CD4-positive, alpha-beta T cell treated with Interleukin-2 at 100 ng/mL for 4 hours (primary cell): Measurements from ENCODE around the gene GSTM1.
A peak's percentile ranks its signal among the peaks of the same experiment; 100 is the strongest.

Experiments used
- DNase-seq: peaks from one replicate; pipeline ENCODE4 v3.0.0-alpha.2; 2020; ENCODE audit warnings: low spot score

Gene GSTM1

DNA sequence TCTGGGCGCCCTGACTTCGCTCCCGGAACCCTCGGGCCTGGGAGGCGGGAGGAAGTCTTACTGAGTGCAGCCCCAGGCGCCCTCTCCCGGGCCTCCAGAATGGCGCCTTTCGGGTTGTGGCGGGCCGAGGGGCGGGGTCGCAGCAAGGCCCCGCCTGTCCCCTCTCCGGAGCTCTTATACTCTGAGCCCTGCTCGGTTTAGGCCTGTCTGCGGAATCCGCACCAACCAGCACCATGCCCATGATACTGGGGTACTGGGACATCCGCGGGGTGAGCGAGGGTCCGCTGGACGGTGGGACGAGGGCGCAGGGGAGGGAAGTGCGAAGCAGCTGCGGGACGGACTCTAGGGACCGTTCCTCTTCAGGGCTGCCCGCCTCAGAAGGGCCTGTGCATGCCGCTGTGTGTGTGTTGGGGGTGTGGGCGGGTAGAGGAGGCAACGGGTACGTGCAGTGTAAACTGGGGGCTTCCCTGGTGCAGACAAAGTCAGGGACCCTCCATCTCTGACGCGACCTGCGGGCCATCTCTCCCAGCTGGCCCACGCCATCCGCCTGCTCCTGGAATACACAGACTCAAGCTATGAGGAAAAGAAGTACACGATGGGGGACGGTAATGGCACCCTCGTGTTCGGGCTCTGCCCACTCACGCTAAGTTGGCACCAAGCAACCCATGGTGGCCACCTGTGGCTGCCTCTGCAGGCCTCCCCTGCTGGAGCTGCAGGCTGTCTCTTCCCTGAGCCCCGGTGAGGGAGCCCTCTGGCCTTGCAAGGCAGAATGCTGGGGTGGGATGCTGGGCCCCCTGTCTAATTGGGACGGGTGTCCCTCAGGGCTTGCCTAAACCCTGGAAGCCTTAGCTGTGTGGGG is at the start of gene GSTM1:
Gene GSTM1 (plus strand): TSS at position 177 of the 859 bp plus-strand sequence. CDS start 57 bp downstream, at position 234.
- no peak for DNase-seq

GRCh38 chr1:109639063-109639840 is 48.4 kb upstream of the GSTM1 start:
- DNase-seq: no peak

DNA sequence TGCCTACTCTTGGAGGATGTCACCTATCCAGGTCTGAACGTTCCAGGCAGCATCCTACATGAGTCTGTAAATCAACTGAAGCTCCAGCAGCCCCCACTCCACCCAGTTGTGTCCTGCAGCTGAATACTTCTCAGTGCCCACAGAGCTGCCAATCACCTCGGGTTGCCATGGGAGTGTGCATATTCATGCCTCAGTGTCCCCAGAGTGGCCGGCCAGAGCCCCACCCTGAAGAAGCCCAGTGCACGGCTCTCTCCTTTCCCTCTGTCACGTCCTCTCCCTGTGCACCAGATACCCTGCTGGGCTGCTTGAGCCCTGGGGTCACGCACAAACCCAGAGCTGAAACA is 47.8 kb upstream of the GSTM1 start:
- DNase-seq: no peak

DNA sequence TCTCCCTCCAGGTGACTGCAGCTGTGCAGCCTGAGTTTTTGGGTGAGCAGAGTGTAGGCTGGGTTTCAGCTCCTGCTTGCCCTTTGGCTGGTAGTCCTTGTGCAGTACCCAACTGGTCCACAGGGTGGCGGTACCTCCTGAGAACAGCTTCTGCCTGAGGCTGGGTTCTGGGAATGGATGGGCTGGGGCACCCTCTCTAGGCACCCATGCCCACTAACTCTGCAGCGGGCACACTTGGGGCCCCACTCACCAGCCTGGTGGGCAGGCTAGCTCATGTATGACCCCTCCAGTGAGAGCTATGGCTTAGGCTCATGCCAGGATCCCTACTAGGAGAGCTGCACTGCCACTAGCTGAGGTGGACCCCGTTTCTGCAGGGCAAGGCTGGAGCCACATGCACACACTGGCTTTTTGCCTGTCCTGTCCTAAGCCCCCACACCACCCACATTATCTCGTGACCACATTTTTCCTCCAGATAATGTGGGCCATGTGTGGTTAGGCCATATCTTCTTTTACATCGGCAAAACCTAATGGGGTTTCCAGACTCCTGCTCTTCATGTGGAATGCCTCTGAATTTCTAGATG is 47.2 kb upstream of the GSTM1 start:
- peak; percentile 90 for DNase-seq

- no peak for DNase-seq
Observed at GRCh38 chr1:109641078-109641740, 46.4 kb upstream of the GSTM1 start.

GRCh38 chr1:109641861-109642260 is 45.8 kb upstream of the GSTM1 start:
- no peak for DNase-seq

DNA sequence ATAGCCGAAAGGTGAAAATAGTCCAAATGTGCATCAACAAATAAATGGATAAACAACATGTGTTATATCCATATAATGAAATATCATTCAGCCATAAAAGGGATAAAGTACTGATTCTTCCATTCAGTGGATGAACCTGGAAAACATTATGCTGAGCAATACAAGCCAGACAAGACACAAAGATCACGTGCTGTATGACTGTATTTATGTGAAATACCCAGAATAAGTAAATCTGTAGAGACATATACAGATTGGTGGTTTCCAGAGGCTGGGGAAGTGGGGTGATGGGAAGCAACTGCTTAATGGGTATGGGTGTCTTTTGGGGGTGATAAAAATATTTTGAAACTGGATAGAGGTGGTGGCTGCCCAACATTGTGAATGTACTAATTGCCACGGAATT is 45.0 kb upstream of the GSTM1 start:
- no peak for DNase-seq

GRCh38 chr1:109643385-109644230 is 44.0 kb upstream of the GSTM1 start:
- peak; percentile 83 for DNase-seq

GRCh38 chr1:109644670-109645069 is 42.9 kb upstream of the GSTM1 start:
- no peak for DNase-seq

GRCh38 chr1:109649491-109649914 is 38.1 kb upstream of the GSTM1 start:
- no peak for DNase-seq

GRCh38 chr1:109650609-109651008 is 37.0 kb upstream of the GSTM1 start:
- no peak for DNase-seq

- no peak for DNase-seq
Observed at GRCh38 chr1:109652402-109652801, 35.2 kb upstream of the GSTM1 start.

- no peak for DNase-seq
Observed at GRCh38 chr1:109653306-109653705, 34.3 kb upstream of the GSTM1 start.

GRCh38 chr1:109654519-109654918 is 33.1 kb upstream of the GSTM1 start:
- no peak for DNase-seq

GRCh38 chr1:109655615-109656519 is 31.8 kb upstream of the GSTM1 start, which contains the start of gene GSTM4:
Gene GSTM4 (plus strand): TSS chr1:109656099. CDS start chr1:109656390, 291 bp downstream.
- DNase-seq: peak; percentile 51

DNA sequence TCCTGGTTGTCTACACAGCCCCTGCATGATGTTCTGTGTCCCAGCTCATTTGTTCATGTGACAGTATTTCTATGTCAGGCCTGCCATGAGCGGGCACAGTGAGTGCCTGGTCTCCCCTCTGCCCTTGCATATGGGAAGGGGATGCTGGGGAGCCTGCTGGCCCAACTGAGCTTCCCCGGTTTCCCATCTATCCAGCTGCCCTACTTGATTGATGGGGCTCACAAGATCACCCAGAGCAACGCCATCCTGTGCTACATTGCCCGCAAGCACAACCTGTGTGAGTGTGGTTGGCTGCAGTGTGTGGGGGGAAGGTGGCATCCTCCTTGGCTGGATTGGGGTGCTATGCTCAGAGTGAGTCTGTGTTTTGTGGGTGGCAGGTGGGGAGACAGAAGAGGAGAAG is 30.2 kb upstream of the GSTM1 start:
- DNase-seq: no peak

DNA sequence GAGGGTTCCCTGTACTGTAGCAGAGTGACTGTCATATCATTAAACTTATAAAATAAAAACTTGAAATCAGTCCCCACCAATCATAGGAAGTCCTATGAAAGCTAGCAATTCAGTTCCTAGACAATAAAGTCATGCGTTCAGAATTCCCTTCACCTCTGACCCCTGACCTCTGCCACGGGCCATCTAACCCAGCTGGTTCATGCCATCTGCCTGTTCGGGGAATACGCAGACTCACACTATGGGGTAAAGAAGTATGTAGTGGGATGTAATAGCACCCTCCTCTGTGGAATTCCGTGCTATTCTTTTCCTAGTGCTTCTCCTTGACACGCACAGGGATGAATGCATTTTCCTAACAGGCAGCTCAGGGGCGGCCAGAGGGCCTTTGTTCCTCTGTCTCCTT is 29.6 kb upstream of the GSTM1 start:
- DNase-seq: no peak

DNA sequence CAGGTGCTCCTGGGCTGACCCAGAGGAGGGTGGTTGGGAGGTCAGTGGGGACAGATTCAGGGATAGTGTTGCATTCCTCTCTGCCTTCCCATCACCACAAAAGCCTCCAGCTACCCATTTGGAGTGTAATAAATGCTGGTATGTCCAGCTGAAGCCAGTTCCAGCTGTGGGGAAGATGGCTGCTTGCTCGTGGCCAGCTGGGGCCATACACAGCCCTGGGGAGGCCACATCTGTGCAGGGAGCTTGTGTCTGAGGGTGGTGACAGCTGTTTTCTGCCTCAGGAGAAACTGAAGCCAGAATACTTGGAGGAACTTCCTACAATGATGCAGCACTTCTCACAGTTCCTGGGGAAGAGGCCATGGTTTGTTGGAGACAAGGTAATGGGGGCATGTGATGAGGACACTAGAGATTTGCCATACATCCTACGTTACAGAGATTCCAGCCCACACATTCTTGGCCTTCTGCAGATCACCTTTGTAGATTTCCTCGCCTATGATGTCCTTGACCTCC is 29.0 kb upstream of the GSTM1 start:
- DNase-seq: no peak

- no peak for DNase-seq
Observed at GRCh38 chr1:109659145-109659544, 28.5 kb upstream of the GSTM1 start.
